PC-9 (cell line): Measurements from ENCODE around the gene TAF11. TPM values are rescaled to one million over a fixed set of nuclear protein-coding genes. Genes with fewer than 3 reads are reported as not detected.
"Not testable (repeated sequence)": the region's sequence is repeated elsewhere in the genome, so short reads cannot be mapped to it uniquely, and the experiment has no call there.

ENCODE experiments used
- BruUV-seq: library from RNA; stranded (reverse); fragments of 400-500 nt; replicated peaks from 2 replicates; lab custom pipeline; 2021; lab: Mats Ljungman, UMichigan
- CTCF ChIA-PET: fragments of 300-600 bp; sonication (Branson Sonifier 250); formaldehyde crosslinking; loops from one replicate; lab custom pipeline; 2022; ENCODE audit warnings: antibody characterized with exemption; lab: Charles Lee
- POLR2A ChIA-PET: fragments of 300-600 bp; sonication (Branson Sonifier 250); formaldehyde crosslinking; loops from one replicate; lab custom pipeline; 2022; ENCODE audit warnings: antibody characterized with exemption; ENCODE audit not compliant: unreplicated experiment; lab: Charles Lee
- DNase-seq, 2 experiments: peaks; one replicate each; pipeline versions ENCODE4 v3.0.0 to v3.0.0-alpha.2; 2015 to 2022; ENCODE audit warnings: mixed read lengths in 1 of 2
- H2AFZ ChIP-seq: fragments of 200-600 bp; sonication (generic); 2 replicates; pipeline ENCODE4 v1.8.1; 2017; ENCODE audit warnings: antibody characterized with exemption
- H3F3A ChIP-seq: fragments of 200-600 bp; sonication (generic); 2 replicates; pipeline ENCODE4 v1.8.1; 2017; ENCODE audit warnings: antibody characterized with exemption, mild to moderate bottlenecking, low read depth; ENCODE audit not compliant: insufficient read depth
- H3K27ac ChIP-seq: fragments of 200-600 bp; sonication (generic); 2 replicates; pipeline ENCODE4 v1.6.1; 2016; ENCODE audit warnings: mixed run types
- H3K27me3 ChIP-seq: fragments of 200-600 bp; sonication (generic); 2 replicates; pipeline ENCODE4 v1.6.1; 2016; ENCODE audit warnings: low read depth, mixed run types; ENCODE audit not compliant: insufficient read depth
- H3K36me3 ChIP-seq: fragments of 200-600 bp; sonication (generic); 2 replicates; pipeline ENCODE4 v1.6.1; 2016; ENCODE audit warnings: low read depth, mixed run types
- H3K4me1 ChIP-seq: fragments of 200-600 bp; sonication (generic); replicated peaks from 2 replicates; pipeline ENCODE4 v1.6.1; 2016; ENCODE audit warnings: mixed run types; ENCODE audit not compliant: insufficient read depth
- H3K4me2 ChIP-seq: fragments of 200-600 bp; sonication (generic); 2 replicates; pipeline ENCODE4 v1.6.1; 2017; ENCODE audit warnings: mixed run types
- H3K4me3 ChIP-seq: fragments of 200-600 bp; sonication (generic); 2 replicates; pipeline ENCODE4 v1.6.1; 2016; ENCODE audit warnings: mixed run types
- H3K79me2 ChIP-seq: fragments of 200-600 bp; sonication (generic); 2 replicates; pipeline ENCODE4 v1.6.1; 2017; ENCODE audit warnings: low read depth, mixed run types
- H3K9me2 ChIP-seq: fragments of 200-600 bp; sonication (generic); 2 replicates; pipeline ENCODE4 v1.8.1; 2017; ENCODE audit warnings: mild to moderate bottlenecking; ENCODE audit not compliant: insufficient read depth
- H3K9me3 ChIP-seq: fragments of 200-600 bp; sonication (generic); 2 replicates; pipeline ENCODE4 v1.8.1; 2016; ENCODE audit warnings: low read depth; ENCODE audit not compliant: insufficient read depth
- H4K20me1 ChIP-seq: fragments of 200-600 bp; sonication (generic); 2 replicates; pipeline ENCODE4 v1.8.1; 2017; ENCODE audit not compliant: insufficient read depth
- EZH2 ChIP-seq: fragments of 200-600 bp; sonication (generic); IDR thresholded peaks from 2 replicates; pipeline ENCODE4 v1.8.0; 2017; ENCODE audit warnings: antibody characterized with exemption, low read depth
- intact Hi-C: fragments of 100-400 bp; cut with micrococcal nuclease; formaldehyde crosslinking; loops from one replicate; pipeline ENCODE4 v1.10.0; 2022; ENCODE audit not compliant: unreplicated experiment
- total RNA-seq: library from RNA; stranded (reverse); gene quantifications from 2 replicates; pipeline ENCODE4 v1.2.3, GENCODE V29; 2021
- TF ChIP-seq, protein P1 (sequence below): fragments of 200-600 bp; sonication (generic); conservative IDR thresholded peaks from 2 replicates; pipeline ENCODE4 v1.6.1; 2017; ENCODE audit warnings: mixed run types, antibody characterized with exemption, mild to moderate bottlenecking, moderate library complexity

TAF11 gene
- total RNA-seq, 1 experiment from 2014 or later = 27.2 TPM

GRCh38 chr6:34855463-34855862 is 32.4 kb downstream of the TAF11 start:
- no peaks in the 10 kb centered on the region for H3K9me3 ChIP-seq
- H3K27ac ChIP-seq = no peak overlapping the region
- ChIA-PET CTCF (no interaction called here), POLR2A (no interaction called here)
- 0 out of 2 replicates have a peak, but pooled peaks cover 5% of the 10 kb centered on the region for H3F3A ChIP-seq
- H2AFZ ChIP-seq = no peak overlapping the region
- H3K4me1 ChIP-seq = no peaks in the 10 kb centered on the region
- peaks cover 37% of the 10 kb centered on the region; the same call in 1 of the 2 replicates for H3K36me3 ChIP-seq
- intact Hi-C loops = no loop called here
- H3K9me2 ChIP-seq = no peaks in the 10 kb centered on the region
- no peak for DNase-seq
- no TSS peak for BruUV-seq
- no peaks in the 10 kb centered on the region for H3K79me2 ChIP-seq
- no peak for TF ChIP-seq EZH2
- TF ChIP-seq, protein P1, sequence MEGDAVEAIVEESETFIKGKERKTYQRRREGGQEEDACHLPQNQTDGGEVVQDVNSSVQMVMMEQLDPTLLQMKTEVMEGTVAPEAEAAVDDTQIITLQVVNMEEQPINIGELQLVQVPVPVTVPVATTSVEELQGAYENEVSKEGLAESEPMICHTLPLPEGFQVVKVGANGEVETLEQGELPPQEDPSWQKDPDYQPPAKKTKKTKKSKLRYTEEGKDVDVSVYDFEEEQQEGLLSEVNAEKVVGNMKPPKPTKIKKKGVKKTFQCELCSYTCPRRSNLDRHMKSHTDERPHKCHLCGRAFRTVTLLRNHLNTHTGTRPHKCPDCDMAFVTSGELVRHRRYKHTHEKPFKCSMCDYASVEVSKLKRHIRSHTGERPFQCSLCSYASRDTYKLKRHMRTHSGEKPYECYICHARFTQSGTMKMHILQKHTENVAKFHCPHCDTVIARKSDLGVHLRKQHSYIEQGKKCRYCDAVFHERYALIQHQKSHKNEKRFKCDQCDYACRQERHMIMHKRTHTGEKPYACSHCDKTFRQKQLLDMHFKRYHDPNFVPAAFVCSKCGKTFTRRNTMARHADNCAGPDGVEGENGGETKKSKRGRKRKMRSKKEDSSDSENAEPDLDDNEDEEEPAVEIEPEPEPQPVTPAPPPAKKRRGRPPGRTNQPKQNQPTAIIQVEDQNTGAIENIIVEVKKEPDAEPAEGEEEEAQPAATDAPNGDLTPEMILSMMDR = no peak
- H4K20me1 ChIP-seq = 0 out of 2 replicates have a peak, but pooled peaks cover under 1% of the 10 kb centered on the region
- H3K4me3 ChIP-seq = no peak overlapping the region
- no peak overlapping the region for H3K4me2 ChIP-seq
- no peaks in the 10 kb centered on the region for H3K27me3 ChIP-seq

- intact Hi-C loops = no loop called here
- no peak for TF ChIP-seq EZH2
- TF ChIP-seq, protein P1 = no peak
- H3F3A ChIP-seq = 0 out of 2 replicates have a peak, but pooled peaks cover 5% of the 10 kb centered on the region
- H3K79me2 ChIP-seq = no peaks in the 10 kb centered on the region
- no peak overlapping the region for H3K27ac ChIP-seq
- CTCF ChIA-PET = no interaction called here
- no peaks in the 10 kb centered on the region for H3K27me3 ChIP-seq
- no peak overlapping the region for H3K4me2 ChIP-seq
- no TSS peak for BruUV-seq
- H3K9me2 ChIP-seq = no peaks in the 10 kb centered on the region
- no peak overlapping the region for H3K4me3 ChIP-seq
- H3K4me1 ChIP-seq = no peaks in the 10 kb centered on the region
- peaks cover 6% of the 10 kb centered on the region; the same call in 1 of the 2 replicates for H4K20me1 ChIP-seq
- no peaks in the 10 kb centered on the region for H3K9me3 ChIP-seq
- POLR2A ChIA-PET = interaction anchor here (0.6 kb wide), 1 partner anchor 18 kb away, joined by 3 read pairs; no protein-coding TSS in a partner anchor
- DNase-seq = no peak
- peaks cover 31% of the 10 kb centered on the region; the same call in 1 of the 2 replicates for H3K36me3 ChIP-seq
- H2AFZ ChIP-seq = no peak overlapping the region
These were observed 35.3 kb downstream of the TAF11 start for GRCh38 chr6:34852406-34853085.

DNA sequence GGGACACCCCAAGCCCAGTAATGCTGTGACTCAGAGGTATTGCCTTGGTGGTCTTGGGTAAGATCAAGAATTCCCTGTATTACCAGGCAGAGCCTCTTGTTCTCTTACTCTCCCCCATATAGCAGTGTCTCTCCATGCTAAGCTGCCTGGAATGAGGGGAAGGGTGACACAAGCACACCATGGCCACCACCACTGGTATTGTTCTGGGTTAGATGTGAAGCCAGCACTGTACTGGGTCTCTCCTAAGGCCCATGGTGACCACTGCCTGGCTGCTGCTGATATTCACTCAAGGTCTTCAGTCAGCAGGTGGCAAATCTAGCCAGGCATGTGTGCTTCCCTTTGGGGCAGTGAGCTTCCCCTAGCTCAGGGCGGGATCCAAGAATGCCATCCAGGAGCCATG is 36.5 kb downstream of the TAF11 start:
- Histone ChIP-seq H3F3A (0 out of 2 replicates have a peak, but pooled peaks cover 5% of the 10 kb centered on the region), H3K4me2 (no peak overlapping the region), H4K20me1 (peaks cover 6% of the 10 kb centered on the region; the same call in 1 of the 2 replicates), H3K79me2 (no peaks in the 10 kb centered on the region), H2AFZ (no peak overlapping the region), H3K9me3 (no peaks in the 10 kb centered on the region), H3K9me2 (no peaks in the 10 kb centered on the region), H3K4me3 (no peak overlapping the region), H3K27me3 (no peaks in the 10 kb centered on the region), H3K4me1 (no peaks in the 10 kb centered on the region), H3K27ac (no peak overlapping the region), H3K36me3 (peaks cover 26% of the 10 kb centered on the region; the same call in 1 of the 2 replicates)
- intact Hi-C loops = no loop called here
- CTCF ChIA-PET = no interaction called here
- POLR2A ChIA-PET = no interaction called here
- TF ChIP-seq EZH2 = no peak
- TF ChIP-seq, protein P1 = no peak
- DNase-seq = no peak
- BruUV-seq = no TSS peak

DNA sequence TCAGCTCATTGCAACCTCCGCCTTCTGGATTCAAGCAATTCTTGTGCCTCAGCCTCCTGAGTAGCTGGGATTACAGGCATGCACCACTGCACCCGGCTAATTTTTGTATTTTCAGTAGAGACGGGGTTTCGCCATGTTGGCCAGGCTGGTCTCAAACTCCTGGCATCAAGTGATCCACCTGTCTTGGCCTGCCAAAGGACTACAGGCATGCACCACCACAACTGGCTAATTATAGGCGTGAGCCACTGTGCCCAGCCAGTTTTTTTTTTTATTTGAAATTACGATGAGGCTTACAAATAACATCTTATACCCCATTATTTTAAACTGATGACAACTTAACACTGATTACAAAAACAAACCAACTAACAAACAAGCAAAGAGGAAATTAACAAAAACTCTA is 38.8 kb downstream of the TAF11 start:
- H3F3A ChIP-seq, H2AFZ ChIP-seq, H3K9me2 ChIP-seq, H4K20me1 ChIP-seq, DNase-seq, H3K79me2 ChIP-seq, CTCF ChIA-PET, H3K27me3 ChIP-seq, intact Hi-C loops, BruUV-seq, H3K4me3 ChIP-seq, H3K9me3 ChIP-seq, H3K4me2 ChIP-seq, H3K27ac ChIP-seq, POLR2A ChIA-PET, H3K4me1 ChIP-seq: not testable (repeated sequence)
- peaks cover 15% of the 10 kb centered on the region; the same call in 1 of the 2 replicates for H3K36me3 ChIP-seq
